Gastrocnemius medialis (tissue), 4 donors: ENCODE results near the gene TRIO. TPM values are rescaled to one million over a fixed set of nuclear protein-coding genes. Genes with fewer than 3 reads are reported as not detected.

Experiments used
- ATAC-seq, 2 donors: fragments of 150-250 bp; one replicate each; pipeline ENCODE4 v1.9.1; 2016
- DNase-seq, 2 donors: peaks; one replicate each; pipeline ENCODE4 v3.0.0-alpha.2; 2019
- H3K27ac ChIP-seq, 4 donors: fragments of 200-600 bp; sonication (generic); 1 replicate in 1 of 4; 2 replicates in 3 of 4; pipeline ENCODE4 v1.5.1; 2016 to 2018; ENCODE audit warnings: mild to moderate bottlenecking in 2 of 4, moderate library complexity in 1 of 4
- H3K27me3 ChIP-seq, 3 donors: fragments of 200-600 bp; sonication (generic) in 2 of 3; 1 replicate in 1 of 3; 2 replicates in 2 of 3; pipeline versions ENCODE4 v1.5.1 to v1.6.0; 2016 to 2019; ENCODE audit warnings: mild to moderate bottlenecking in 1 of 3, moderate library complexity in 1 of 3
- H3K36me3 ChIP-seq, 2 donors: fragments of 200-600 bp; sonication (generic) in 1 of 2; one replicate each; pipeline ENCODE4 v1.5.1; 2017 to 2018
- H3K4me1 ChIP-seq, 2 donors: fragments of 200-600 bp; sonication (generic) in 1 of 2; one replicate each; pipeline ENCODE4 v1.5.1; 2016 to 2017; ENCODE audit warnings: mild to moderate bottlenecking in 2 of 2
- H3K4me3 ChIP-seq, 4 donors: fragments of 200-600 bp; sonication (generic) in 3 of 4; 1 replicate in 1 of 4; 2 replicates in 3 of 4; pipeline ENCODE4 v1.5.1; 2016 to 2019; ENCODE audit warnings: mild to moderate bottlenecking in 2 of 4
- H3K9me3 ChIP-seq, 3 donors: fragments of 200-600 bp; sonication (generic) in 2 of 3; 1 replicate in 1 of 3; 2 replicates in 2 of 3; pipeline ENCODE4 v1.5.1; 2016 to 2019
- POLR2A ChIP-seq, 2 donors: fragments of 450-650 bp; IDR thresholded peaks; one replicate each; pipeline ENCODE4 v1.6.1; 2017; ENCODE audit warnings: antibody characterized with exemption in 2 of 2, mild to moderate bottlenecking in 2 of 2, moderate library complexity in 2 of 2
- in situ Hi-C, 4 donors: fragments of 200-750 bp; cut with MboI; loops; one replicate each; pipeline versions ENCODE4 v1.15.0 to v1.8.0; 2017; ENCODE audit warnings: low sequenced_read_pairs in 4 of 4
- intact Hi-C: fragments of 100-400 bp; cut with DNase I; formaldehyde crosslinking; loops from one replicate; pipeline ENCODE4 v1.15.1; 2023; ENCODE audit warnings: low total_unique reads
- total RNA-seq, 4 donors: library from RNA; depleted of rRNA; stranded (reverse); fragments of >200 nt; gene quantifications; one replicate each; pipeline versions ENCODE4 v1.1.0 to v1.2.3, GENCODE V29; 2016
- TF ChIP-seq, protein P1 (sequence below), 5 experiments: fragments of 450-650 bp in 3 of 5; fragments of 200-600 bp in 2 of 5; sonication (generic) in 2 of 5; IDR thresholded peaks in 4 of 5; conservative IDR thresholded peaks in 1 of 5; 1 replicate in 4 of 5; 2 replicates in 1 of 5; pipeline ENCODE4 v1.5.1; 2016 to 2019; ENCODE audit warnings: antibody characterized with exemption in 5 of 5, mild to moderate bottlenecking in 3 of 5, moderate library complexity in 3 of 5

Gene TRIO
- total RNA-seq, 4 donors from 2014 or later, result 31.5 to 57.5 (median 50.4) TPM

DNA sequence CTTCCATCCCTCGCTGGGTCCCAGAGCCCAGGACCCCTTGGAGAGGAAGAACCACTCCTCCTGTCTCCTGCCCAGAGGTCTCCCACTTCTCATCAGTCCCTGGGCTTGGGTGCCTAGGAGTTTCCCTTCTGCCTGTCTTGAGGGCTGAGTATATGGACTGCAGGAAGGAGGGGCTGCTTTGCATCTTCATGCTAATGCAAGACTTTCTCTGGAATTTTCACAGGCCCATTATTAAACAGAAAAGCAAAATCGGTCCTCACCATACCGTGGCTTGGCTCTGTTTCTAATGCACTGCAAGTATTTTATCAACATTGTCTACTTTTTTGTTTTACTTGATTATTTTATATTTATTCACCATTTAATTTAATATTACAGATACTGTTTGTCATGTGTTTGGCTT lies 34.5 kb downstream of the TRIO start:
- Histone ChIP-seq H3K27ac (no peak overlapping the region), H3K9me3 (no peaks in the 10 kb centered on the region), H3K27me3 (no peaks in the 10 kb centered on the region), H3K36me3 (no peaks in the 10 kb centered on the region), H3K4me1 (peaks cover 34 to 37% of the 10 kb centered on the region in 2 donors), H3K4me3 (no peak overlapping the region)
- ATAC-seq (no peak), DNase-seq (no peak)
- in situ Hi-C loops (no loop called here), intact Hi-C loops (no loop called here)
- no peak for TF ChIP-seq POLR2A (IDR thresholded peaks at IDR 0.05)
- TF ChIP-seq, protein P1, sequence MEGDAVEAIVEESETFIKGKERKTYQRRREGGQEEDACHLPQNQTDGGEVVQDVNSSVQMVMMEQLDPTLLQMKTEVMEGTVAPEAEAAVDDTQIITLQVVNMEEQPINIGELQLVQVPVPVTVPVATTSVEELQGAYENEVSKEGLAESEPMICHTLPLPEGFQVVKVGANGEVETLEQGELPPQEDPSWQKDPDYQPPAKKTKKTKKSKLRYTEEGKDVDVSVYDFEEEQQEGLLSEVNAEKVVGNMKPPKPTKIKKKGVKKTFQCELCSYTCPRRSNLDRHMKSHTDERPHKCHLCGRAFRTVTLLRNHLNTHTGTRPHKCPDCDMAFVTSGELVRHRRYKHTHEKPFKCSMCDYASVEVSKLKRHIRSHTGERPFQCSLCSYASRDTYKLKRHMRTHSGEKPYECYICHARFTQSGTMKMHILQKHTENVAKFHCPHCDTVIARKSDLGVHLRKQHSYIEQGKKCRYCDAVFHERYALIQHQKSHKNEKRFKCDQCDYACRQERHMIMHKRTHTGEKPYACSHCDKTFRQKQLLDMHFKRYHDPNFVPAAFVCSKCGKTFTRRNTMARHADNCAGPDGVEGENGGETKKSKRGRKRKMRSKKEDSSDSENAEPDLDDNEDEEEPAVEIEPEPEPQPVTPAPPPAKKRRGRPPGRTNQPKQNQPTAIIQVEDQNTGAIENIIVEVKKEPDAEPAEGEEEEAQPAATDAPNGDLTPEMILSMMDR (IDR thresholded peaks at IDR 0.05 in 4 of 5, conservative IDR thresholded peaks at IDR 0.05 in 1 of 5), result no peak

DNA sequence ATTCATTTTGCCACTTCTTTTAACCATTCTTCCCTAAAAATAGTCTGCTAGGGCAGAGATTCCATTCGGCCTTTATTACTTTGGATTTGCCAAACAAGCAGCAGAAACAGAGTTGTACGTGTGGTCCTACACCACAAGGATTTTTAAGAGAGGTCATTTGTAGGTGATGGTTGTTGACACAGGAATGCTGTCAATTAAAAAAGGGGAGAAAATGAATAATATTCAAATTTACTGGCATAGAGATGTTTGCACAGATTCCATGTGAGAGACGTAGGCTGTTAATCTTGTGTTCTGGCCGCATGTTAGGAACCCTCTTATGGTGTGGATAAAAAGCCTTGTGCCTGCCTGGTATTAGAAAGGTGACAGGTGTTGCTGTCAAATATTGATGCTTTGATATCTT lies 34.9 kb downstream of the TRIO start:
- DNase-seq (no peak), ATAC-seq (no peak)
- no peaks in the 10 kb centered on the region for H3K27me3 ChIP-seq
- intact Hi-C loops (no loop called here), in situ Hi-C loops (no loop called here)
- H3K4me3 ChIP-seq, result no peak overlapping the region
- H3K9me3 ChIP-seq, result no peaks in the 10 kb centered on the region
- TF ChIP-seq, protein P1 (IDR thresholded peaks at IDR 0.05 in 4 of 5, conservative IDR thresholded peaks at IDR 0.05 in 1 of 5), result no peak
- TF ChIP-seq POLR2A (IDR thresholded peaks at IDR 0.05), result no peak
- H3K36me3 ChIP-seq, result no peaks in the 10 kb centered on the region
- H3K27ac ChIP-seq, result no peak overlapping the region
- peaks cover 38 to 40% of the 10 kb centered on the region in 2 donors for H3K4me1 ChIP-seq

DNA sequence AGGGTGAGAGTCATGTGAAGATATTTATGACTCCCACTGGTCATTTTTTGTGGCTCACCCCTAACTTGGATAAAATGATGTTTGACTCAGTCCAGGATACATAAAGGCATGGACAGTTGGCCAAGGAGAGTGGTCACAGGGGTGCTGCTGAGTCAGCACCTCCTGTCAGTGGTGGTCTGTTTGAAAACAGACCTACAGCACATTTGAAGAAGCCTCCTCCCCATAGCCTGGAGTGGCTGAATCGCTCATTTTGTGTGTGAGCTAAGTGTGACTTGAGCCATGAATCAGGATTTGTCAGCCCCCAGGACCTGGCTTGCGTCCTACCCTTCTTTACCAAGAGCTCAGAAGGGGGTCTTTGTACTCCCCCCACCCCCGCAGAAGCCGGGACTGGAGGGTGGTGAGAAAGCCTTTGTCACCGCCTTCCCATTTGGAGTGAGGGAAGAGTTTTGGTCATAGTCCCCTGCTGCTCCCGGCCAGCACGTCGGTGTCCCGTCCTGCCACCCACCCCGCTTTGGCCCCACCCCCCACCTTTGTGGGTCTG lies 35.6 kb downstream of the TRIO start:
- no peak for ATAC-seq
- H3K27me3 ChIP-seq, result no peaks in the 10 kb centered on the region
- peaks cover 39 to 42% of the 10 kb centered on the region in 2 donors for H3K4me1 ChIP-seq
- H3K4me3 ChIP-seq, result no peak overlapping the region
- H3K9me3 ChIP-seq, result no peaks in the 10 kb centered on the region
- in situ Hi-C loops (no loop called here), intact Hi-C loops (no loop called here)
- no peak for DNase-seq
- no peak for TF ChIP-seq POLR2A (IDR thresholded peaks at IDR 0.05)
- TF ChIP-seq, protein P1 (IDR thresholded peaks at IDR 0.05 in 4 of 5, conservative IDR thresholded peaks at IDR 0.05 in 1 of 5), result no peak
- no peaks in the 10 kb centered on the region for H3K36me3 ChIP-seq
- no peak overlapping the region for H3K27ac ChIP-seq

DNA sequence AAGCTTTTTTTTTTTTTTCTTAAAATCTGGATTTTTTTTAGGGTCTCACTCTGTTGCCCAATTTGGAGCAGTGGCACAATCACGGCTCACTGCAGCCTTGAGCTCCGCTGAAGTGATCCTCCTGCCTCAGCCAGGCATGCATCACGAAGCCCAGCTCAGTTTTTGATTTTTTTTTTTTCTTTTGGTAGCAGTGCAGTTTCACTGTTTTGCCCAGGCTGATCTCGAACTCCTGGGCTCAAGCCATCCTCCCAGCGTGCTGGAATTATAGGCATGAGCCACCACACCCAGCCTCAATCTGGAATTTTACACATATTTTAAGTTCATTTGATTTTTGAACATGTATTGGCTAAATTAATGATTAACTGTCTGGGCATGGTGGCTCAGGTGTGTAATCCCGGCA lies 36.3 kb downstream of the TRIO start:
- H3K27ac ChIP-seq, result no peak overlapping the region
- H3K36me3 ChIP-seq, result no peaks in the 10 kb centered on the region
- ATAC-seq (no peak), DNase-seq (no peak)
- intact Hi-C loops (no loop called here), in situ Hi-C loops (no loop called here)
- peaks cover 39 to 42% of the 10 kb centered on the region in 2 donors for H3K4me1 ChIP-seq
- no peaks in the 10 kb centered on the region for H3K9me3 ChIP-seq
- no peak overlapping the region for H3K4me3 ChIP-seq
- TF ChIP-seq, protein P1 (IDR thresholded peaks at IDR 0.05 in 4 of 5, conservative IDR thresholded peaks at IDR 0.05 in 1 of 5), result no peak
- no peak for TF ChIP-seq POLR2A (IDR thresholded peaks at IDR 0.05)
- no peaks in the 10 kb centered on the region for H3K27me3 ChIP-seq

DNA sequence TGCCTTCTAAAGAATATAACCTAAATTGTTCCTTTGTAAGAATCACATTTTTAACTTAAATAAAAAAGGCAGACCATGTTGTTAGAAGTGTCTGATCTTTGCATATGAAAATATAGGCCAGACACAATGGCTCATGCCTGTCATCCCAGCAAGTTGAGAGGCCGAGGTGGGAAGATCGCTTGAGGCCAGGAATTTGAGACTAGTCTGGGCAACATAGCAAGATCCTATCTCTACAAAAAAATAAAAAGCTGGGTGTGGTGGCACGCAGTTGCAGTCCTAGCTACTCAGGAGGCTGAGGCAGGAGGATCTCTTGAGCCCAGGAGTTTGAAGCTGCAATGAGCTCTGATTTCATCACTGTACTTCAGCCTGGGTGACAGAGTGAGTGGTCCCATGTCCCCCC lies 37.3 kb downstream of the TRIO start:
- Histone ChIP-seq H3K4me1 (peaks cover 46 to 47% of the 10 kb centered on the region in 2 donors), H3K27ac (no peak overlapping the region), H3K27me3 (no peaks in the 10 kb centered on the region), H3K4me3 (no peak overlapping the region), H3K36me3 (no peaks in the 10 kb centered on the region), H3K9me3 (no peaks in the 10 kb centered on the region)
- ATAC-seq, result no peak
- in situ Hi-C loops (no loop called here), intact Hi-C loops (no loop called here)
- no peak for DNase-seq
- no peak for TF ChIP-seq POLR2A (IDR thresholded peaks at IDR 0.05)
- TF ChIP-seq, protein P1 (IDR thresholded peaks at IDR 0.05 in 4 of 5, conservative IDR thresholded peaks at IDR 0.05 in 1 of 5), result no peak
